Activated CD4-positive, alpha-beta T cell treated with anti-CD3 and anti-CD28 coated beads, Interleukin-2, Interleukin-4, amounts not matched to agents 100 ng/mL and 50 ng/mL, durations not matched to agents 16 hours and 8 hours (primary cell): ENCODE measurements around the gene MAPRE2.
"Not testable (repeated sequence)": the region's sequence is repeated elsewhere in the genome, so short reads cannot be mapped to it uniquely, and the experiment has no call there.

Experiments used
- DNase-seq: peaks from one replicate; pipeline ENCODE4 v3.0.0-alpha.2; 2020; ENCODE audit warnings: low spot score

The MAPRE2 gene

DNA sequence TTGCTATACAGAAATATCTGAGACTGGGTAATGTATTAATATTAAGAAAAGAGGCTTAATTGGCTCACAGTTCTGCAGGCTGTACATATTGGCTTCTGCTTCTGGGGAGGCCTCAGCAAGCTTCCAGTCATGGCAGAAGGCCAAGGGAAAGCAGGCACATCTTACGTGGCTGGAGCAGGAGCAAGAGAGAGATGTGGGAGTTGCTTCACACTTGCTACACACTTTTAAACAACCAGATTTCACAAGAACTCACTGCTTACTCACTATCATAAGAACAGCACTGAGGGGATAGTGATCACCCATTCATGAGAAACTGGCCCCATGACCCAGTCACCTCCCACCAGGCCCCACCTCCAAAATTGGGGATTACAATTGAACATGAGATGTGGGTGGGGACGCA is 50.6 kb downstream of the MAPRE2 start:
- no peak for DNase-seq

GRCh38 chr18:35095983-35096676 is 54.9 kb downstream of the MAPRE2 start:
- DNase-seq = no peak

DNA sequence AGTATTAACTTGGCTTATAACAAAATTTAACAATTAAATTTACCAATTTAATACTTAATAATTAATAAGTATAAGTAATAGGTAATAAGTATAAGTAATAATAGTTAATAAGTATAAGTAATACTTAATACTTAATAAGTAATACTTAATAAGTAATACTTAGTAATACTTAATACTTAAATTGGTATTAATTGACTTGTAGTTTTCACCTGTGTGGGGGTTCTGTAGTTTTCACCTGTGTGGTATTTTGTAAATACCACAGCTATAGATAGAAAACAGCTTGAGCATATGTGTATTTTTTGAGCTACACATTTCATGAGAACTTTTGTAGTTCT is 55.4 kb downstream of the MAPRE2 start:
- DNase-seq = no peak

DNA sequence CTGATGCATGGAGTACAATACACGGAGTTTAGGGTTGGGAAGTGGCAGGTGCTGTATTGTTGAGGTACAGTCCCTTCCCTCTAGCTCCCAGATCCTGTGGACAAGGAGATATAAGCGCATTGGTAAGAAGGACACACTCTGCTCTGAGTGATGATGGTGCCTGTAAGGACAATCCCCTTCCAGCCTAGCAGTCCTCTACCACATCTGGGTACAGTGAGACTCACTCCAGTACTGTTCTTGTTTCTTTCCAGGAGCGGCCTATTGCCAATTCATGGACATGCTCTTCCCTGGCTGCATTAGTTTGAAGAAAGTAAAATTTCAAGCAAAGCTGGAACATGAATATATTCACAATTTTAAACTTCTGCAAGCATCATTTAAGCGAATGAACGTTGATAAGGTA is 56.0 kb downstream of the MAPRE2 start:
- no peak for DNase-seq

- DNase-seq = no peak
These were observed 56.5 kb downstream of the MAPRE2 start for GRCh38 chr18:35097763-35098162.

DNA sequence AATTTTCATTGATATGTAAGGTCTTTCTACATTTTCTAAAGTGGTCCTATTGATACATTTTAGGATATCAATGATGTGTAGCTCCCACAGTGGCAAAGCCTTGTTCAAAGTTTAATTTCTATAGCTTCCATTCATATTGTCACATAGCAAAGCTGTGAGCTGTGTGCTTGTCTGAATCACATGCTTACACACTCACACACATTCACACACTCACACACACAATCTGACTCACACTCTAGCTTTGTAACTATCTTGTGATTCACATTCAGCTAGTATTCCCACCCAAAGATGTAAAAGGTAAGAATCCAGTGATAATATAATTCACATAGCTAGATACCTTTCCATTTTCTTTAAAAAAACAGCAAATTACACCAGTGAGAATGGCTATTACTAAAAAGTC is 58.7 kb downstream of the MAPRE2 start:
- no peak for DNase-seq

DNA sequence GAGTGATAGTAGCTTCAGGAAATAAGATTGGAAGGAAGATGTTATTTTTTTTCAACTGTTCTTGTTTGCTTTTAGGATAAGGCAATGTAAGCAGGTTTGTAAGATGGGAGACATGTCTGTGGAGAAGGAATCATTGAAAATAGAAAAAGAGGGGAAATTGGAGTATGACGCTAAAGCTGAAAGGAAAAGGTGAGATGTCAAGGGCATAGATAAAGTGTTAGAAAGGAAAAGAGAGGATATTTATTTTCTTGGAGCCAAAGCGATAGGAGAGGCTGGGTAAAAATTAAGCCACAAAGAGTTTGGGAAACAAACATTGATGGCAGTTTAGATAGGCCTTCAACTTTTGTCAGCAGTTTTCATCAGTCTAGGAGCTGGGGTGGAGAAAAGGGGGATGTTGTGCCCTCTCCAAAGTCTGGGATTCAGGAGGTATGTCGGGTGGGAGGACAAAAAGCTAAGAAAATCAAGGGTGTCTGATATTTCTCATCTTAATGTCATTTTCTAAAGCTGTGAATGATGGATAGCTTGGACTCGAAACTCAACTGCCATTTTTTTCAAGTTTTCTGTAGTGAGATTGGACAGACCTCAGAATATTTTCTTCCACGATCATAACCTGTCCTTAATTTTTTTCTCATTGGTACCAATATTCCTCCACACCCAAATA is 63.3 kb downstream of the MAPRE2 start:
- no peak for DNase-seq

DNA sequence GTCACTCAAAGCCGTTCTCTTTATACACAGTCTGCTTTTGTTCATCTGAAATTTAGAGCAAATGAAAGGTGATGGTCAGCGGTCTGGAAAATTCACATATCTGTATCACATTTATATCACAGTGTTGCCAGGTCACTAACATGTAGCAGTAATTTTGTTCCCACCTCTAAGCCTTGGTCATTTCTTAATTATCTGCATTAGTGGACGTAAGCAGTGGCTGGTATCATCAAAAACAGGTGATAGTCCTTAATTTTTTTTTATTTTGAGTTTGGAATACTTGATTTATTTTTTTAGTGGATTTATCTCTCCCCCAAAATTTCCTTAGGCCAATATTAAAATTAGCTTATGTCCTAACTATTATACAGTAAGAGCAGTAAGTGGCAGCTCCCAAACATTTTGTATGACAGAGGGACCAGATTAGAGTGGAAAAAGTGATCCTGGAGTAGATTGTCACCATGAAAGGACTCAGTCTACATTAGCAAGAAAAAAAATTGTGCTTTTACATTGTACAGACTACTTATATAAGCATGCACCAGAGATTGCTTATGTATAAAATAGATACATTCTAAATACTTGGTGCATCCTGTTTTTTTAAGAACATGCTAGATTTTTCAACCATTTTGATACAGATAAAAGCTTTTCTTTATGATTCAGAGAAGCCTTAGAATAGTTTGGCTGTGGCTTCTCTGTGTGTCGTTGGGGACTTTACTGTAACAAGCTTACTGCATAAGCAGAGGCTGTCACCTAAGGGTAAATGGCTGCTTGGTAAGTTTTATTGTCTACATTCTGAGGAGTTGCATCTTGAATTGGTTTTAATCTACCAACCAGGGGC is 65.0 kb downstream of the MAPRE2 start:
- no peak for DNase-seq

DNA sequence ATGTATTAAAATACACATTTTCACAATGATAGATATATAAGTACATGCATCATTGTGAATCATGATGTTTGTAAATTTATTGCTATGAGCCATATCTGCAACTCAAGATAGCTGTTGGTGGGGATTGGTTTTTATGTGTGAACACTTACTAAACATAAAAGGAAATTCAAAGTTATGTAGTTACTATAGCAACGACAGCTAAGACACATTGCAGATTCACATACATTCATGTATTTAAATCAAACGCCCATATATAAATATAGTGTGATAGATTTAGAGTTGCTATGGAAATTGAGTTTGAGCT is 65.6 kb downstream of the MAPRE2 start:
- DNase-seq = no peak

GRCh38 chr18:35107216-35107615 is 66.0 kb downstream of the MAPRE2 start:
- no peak for DNase-seq

DNA sequence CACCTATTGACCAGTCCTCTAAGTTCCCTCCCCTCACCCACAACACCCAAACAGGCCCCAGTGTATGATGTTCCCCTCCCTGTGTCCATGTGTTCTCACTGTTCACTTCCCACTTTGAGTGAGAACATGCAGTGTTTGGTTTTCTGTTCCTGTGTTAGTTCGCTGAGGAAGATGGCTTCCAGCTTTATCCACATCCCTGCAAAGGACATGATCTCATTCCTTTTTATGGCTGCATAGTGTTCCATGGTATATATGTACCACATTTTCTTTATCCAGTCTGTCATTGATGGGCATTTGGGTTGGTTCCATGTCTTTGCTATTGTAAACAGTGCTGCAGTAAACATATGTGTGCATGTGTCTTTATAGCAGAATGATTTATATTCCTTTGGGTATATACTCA is 66.9 kb downstream of the MAPRE2 start:
- DNase-seq = not testable (repeated sequence)

DNA sequence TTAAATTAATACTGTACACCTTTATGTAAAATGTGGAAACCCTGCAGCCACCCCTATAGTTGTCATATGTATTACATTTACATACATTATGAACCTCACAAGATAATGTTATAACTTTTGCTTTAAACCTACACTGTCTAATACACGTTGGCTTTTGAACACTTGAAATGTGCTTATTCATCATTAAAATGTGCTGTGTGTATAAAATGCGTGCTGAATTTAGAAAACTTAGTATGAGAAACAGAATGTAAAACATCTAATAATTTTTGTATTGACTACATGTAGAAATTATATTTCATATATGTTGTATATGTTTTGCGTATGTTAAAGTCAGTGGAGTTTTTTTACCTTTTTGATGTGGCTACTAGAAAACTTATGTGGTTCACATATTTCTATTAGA is 68.8 kb downstream of the MAPRE2 start:
- DNase-seq = no peak

DNA sequence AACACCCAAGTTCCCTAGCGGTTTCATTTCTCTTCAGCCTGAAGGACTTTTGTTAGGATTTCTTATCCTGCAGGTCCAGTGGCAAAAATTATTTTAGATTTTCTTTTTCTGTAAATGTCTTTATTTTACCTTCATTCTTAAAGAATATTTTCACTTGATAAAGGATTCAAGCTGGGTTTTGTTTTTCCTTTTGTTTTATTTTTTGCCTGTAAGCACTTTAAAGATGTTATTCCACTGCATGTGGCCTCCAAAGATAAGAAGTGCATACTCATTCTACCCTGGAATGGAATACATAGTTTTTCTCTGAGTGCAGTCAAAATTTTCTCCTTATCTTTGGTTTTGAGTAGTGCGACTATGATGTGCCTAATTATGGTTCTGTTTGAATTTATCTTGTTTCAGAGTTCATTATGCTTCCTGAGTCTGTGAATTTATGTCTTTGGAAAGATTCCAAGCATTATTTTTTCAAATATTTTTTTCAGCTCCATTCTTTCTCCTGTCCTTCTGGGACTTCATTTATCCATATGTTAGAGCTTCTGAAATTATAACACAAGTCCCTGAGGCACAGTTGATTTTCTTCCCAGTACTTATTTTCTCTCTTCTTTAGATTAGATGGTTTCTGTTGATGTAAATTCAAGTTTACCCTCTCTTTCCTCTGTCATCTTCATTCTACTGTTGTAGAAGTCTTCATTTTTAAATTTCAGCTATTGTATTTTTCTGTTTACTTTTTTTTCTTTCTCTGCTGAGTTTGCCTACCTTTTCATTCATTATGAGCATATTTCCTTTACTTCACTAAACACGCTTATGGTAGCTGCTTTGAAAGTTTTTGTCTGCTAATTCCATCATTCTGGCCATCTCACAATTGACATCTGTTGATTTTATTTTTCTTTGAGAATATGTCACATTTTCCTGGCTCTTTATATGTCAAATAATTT is 69.6 kb downstream of the MAPRE2 start:
- no peak for DNase-seq

DNA sequence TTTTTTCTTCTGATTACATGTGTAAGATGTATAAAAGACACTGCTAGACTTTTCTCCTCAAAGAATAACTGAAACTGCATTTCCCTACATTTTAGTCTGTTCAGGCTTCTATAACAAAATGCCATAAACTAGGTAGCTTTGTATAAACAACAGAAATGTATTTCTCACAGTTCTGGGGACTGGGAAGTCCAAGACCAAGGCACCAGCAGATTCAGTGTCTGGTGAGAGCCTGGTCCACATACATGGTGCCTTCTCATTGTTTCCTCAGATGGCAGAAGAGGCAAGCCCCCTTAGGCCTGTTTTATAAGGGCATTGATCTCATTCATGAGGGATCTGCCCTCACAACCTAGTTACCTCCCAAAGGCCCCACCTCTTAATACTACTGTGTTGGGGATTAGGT is 71.5 kb downstream of the MAPRE2 start:
- DNase-seq = no peak

DNA sequence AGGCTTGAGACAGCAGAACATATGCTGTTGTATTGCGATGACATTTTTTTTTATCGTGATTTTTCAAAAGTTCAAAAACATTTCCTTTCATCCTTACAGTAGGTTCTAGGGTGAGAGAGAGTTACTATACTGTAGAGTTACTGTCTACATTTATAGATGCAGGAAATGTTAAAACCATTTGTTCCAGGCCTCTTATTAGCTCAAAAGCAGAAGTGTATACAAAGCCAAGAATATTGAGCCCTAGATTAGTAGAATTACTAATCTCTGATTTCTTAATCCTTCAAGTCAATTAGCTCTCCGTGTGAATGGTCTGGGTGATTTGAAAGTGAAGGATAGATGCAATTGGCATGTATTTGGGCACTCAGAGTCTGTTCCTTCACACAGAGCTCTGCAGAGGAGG is 73.1 kb downstream of the MAPRE2 start:
- DNase-seq = no peak

GRCh38 chr18:35116784-35117318 is 75.6 kb downstream of the MAPRE2 start:
- DNase-seq = no peak

- no peak for DNase-seq
These were observed 76.2 kb downstream of the MAPRE2 start for GRCh38 chr18:35117372-35117771.

GRCh38 chr18:35117951-35118411 is 76.8 kb downstream of the MAPRE2 start:
- no peak for DNase-seq

DNA sequence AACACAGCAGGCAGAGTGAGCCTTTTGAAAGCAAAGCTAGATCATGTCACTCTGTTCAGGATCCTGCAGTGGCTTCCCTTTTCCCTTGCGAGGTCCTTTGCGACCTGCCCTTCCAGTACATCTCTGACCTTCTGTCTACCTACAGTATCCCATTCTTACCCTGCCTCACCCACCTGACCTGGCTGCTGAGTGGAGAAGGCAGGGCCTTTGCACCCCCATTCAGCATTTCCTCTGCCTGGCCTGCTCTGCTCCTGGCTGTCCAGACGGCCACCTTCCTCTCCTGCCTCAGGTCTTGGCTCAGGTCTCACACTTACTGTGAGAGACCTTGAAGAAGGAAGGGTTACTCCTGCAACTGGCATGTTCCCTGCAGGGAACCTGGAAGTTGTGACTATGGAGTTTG is 77.4 kb downstream of the MAPRE2 start:
- DNase-seq = no peak

GRCh38 chr18:35121038-35121437 is 79.8 kb downstream of the MAPRE2 start:
- DNase-seq = no peak

DNA sequence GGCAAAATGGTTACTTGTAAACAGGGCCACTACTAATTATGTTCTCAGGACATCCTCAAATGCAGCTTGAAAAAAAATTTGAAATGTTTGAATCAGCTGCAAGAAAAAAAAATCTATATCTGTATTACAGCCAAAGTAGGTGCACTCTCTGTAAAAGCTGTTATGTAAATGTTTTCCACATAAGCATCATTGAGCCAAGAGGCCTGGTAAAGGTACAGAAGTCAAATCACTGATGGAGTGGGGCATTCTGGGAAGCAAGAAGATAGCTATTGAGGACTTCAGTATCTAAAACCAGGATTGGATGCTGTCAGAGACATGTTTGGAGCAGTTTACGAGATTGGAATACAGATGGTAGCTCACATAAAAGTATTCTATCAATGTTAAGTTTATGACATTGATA is 80.3 kb downstream of the MAPRE2 start:
- no peak for DNase-seq
